ENCODE data around the gene LITAF. TPM values are rescaled to one million over a fixed set of nuclear protein-coding genes. Genes with fewer than 3 reads are reported as not detected.
A peak's percentile ranks its signal among the peaks of the same experiment; 100 is the strongest.

Gene LITAF
- polyA plus RNA-seq, 1 of the 3 experiments (the other 2 are of a cell fraction) = 45.7 TPM

- peak overlapping the region; percentile 85 for H3K9ac ChIP-seq
- POLR2A ChIA-PET = interaction anchor here (0.6 to 1.6 kb wide), 4 partner anchors 13 to 211 kb away, joined by 3 to 4 read pairs (median 4); partner anchors contain the start of gene ZC3H7A
- H3K27me3 ChIP-seq (ENCODE audit: insufficient read depth) = no peaks in the 10 kb centered on the region
- no peaks in the 10 kb centered on the region for H3K9me2 ChIP-seq
- H3K36me3 ChIP-seq (replicated peaks in 1 of 2; ENCODE audit: control insufficient read depth in 1 of 2, insufficient read depth in 2 of 2, low read length in 1 of 2) = no peaks in the 10 kb centered on the region
- CTCF ChIA-PET = interaction anchor here (1.1 to 2.3 kb wide), 3 partner anchors 55 to 189 kb away, joined by 3 to 13 read pairs (median 7); no protein-coding TSS in a partner anchor
- peak overlapping the region; percentile 98 for H3K4me2 ChIP-seq
- H3K9me3 ChIP-seq = no peaks in the 10 kb centered on the region
- H3K4me3 ChIP-seq (ENCODE audit: low read depth in 2 of 2, low read length in 1 of 2) = peak overlapping the region; percentile 69 to 93
- 45% methylated on average over 8 of the region's 29 CpGs for WGBS (ENCODE audit: low lambda C conversion rate)
- H3K79me2 ChIP-seq (ENCODE audit: insufficient read depth) = peaks cover 60% of the 10 kb centered on the region; the same call in 1 of the 2 replicates
- peak overlapping the region; percentile 99 for H2AFZ ChIP-seq (ENCODE audit: low read depth)
- H4K20me1 ChIP-seq (ENCODE audit: insufficient read depth) = no peaks in the 10 kb centered on the region
- H3K27ac ChIP-seq (ENCODE audit: low read depth in 2 of 2, low read length in 1 of 2) = peak overlapping the region in 1 of 2 experiments; percentile 95; a peak in 2 of 4 replicates
- peaks cover 4% of the 10 kb centered on the region for H3F3A ChIP-seq (replicated peaks; ENCODE audit: insufficient read depth)
- peak; percentile 61 for DNase-seq
- H3K4me1 ChIP-seq (ENCODE audit: control insufficient read depth in 1 of 2, insufficient read depth in 2 of 2, low read depth in 1 of 2, low read length in 1 of 2) = peaks cover 0 to 19% of the 10 kb centered on the region in 2 experiments; a peak in 1 of 4 replicates
- TF ChIP-seq IRF3 (IDR thresholded peaks at IDR 0.05; ENCODE audit: low read depth, low read length) (no peak), RXRA (IDR thresholded peaks at IDR 0.05; ENCODE audit: borderline replicate concordance, low read depth) (no peak), USF1 (IDR thresholded peaks at IDR 0.05; ENCODE audit: borderline replicate concordance, low read depth) (no peak), ELF1 (IDR thresholded peaks at IDR 0.05) (no peak), SIN3A (IDR thresholded peaks at IDR 0.05; ENCODE audit: borderline replicate concordance, low read depth, low read length) (no peak), RCOR1 (IDR thresholded peaks at IDR 0.05; ENCODE audit: low read length) (no peak)
These were observed 1.0 kb downstream of the LITAF start for GRCh38 chr16:11585460-11586377.

GRCh38 chr16:11583889-11584565, 2.7 kb downstream of the LITAF start:
- Histone ChIP-seq H2AFZ (ENCODE audit: low read depth) (no peak overlapping the region), H3K9me2 (no peaks in the 10 kb centered on the region), H3K4me2 (0 out of 2 replicates have a peak overlapping the region, but pooled peaks have one; percentile 33), H3K4me1 (ENCODE audit: control insufficient read depth in 1 of 2, insufficient read depth in 2 of 2, low read depth in 1 of 2, low read length in 1 of 2) (peaks cover 0 to 19% of the 10 kb centered on the region in 2 experiments; a peak in 1 of 4 replicates), H3K27ac (ENCODE audit: low read depth in 2 of 2, low read length in 1 of 2) (no peak overlapping the region), H3K27me3 (ENCODE audit: insufficient read depth) (no peaks in the 10 kb centered on the region), H3K9me3 (no peaks in the 10 kb centered on the region), H3K36me3 (replicated peaks in 1 of 2; ENCODE audit: control insufficient read depth in 1 of 2, insufficient read depth in 2 of 2, low read length in 1 of 2) (no peaks in the 10 kb centered on the region), H4K20me1 (ENCODE audit: insufficient read depth) (no peaks in the 10 kb centered on the region), H3K9ac (no peak overlapping the region), H3K4me3 (ENCODE audit: low read depth in 2 of 2, low read length in 1 of 2) (no peak overlapping the region), H3K79me2 (ENCODE audit: insufficient read depth) (peaks cover 72% of the 10 kb centered on the region; the same call in 1 of the 2 replicates), H3F3A (replicated peaks; ENCODE audit: insufficient read depth) (peaks cover 4% of the 10 kb centered on the region)
- DNase-seq = no peak
- CTCF ChIA-PET = interaction anchor here (0.7 to 1.2 kb wide), 2 partner anchors 52 to 188 kb away, joined by 3 to 4 read pairs; no protein-coding TSS in a partner anchor
- POLR2A ChIA-PET = no interaction called here
- 76% methylated on average over 7 of the region's 7 CpGs for WGBS (ENCODE audit: low lambda C conversion rate)
- TF ChIP-seq GABPA (IDR thresholded peaks at IDR 0.05; ENCODE audit: low read depth) (no peak), GATA2 (CRISPR knock-in tag; IDR thresholded peaks at IDR 0.05) (no peak), SIN3A (IDR thresholded peaks at IDR 0.05; ENCODE audit: borderline replicate concordance, low read depth, low read length) (no peak), FOXM1 (IDR thresholded peaks at IDR 0.05; ENCODE audit: low read depth) (no peak), NRF1 (IDR thresholded peaks at IDR 0.05; ENCODE audit: low read depth, low read length) (no peak), MAX (IDR thresholded peaks at IDR 0.05; ENCODE audit: low read depth) (no peak), YY1 (IDR thresholded peaks at IDR 0.05; ENCODE audit: low read depth) (no peak), EZH2phosphoT487 (IDR thresholded peaks at IDR 0.05; ENCODE audit: borderline replicate concordance, low read depth) (no peak), FOXJ3 (CRISPR knock-in tag; IDR thresholded peaks at IDR 0.05) (no peak), ZBTB33 (IDR thresholded peaks at IDR 0.05; ENCODE audit: borderline replicate concordance, low read depth) (no peak), CTCF (IDR thresholded peaks at IDR 0.05) (no peak), CHD2 (IDR thresholded peaks at IDR 0.05; ENCODE audit: low read length, partially characterized antibody) (no peak), EP300 (IDR thresholded peaks at IDR 0.05; ENCODE audit: borderline replicate concordance in 1 of 2, low read depth in 1 of 2, low read length in 1 of 2) (no peak), JUND (IDR thresholded peaks at IDR 0.05) (no peak)

All from SK-N-SH (cell line).